ENCODE results near the gene STK32B.
A peak's percentile ranks its signal among the peaks of the same experiment; 100 is the strongest.

Gene STK32B

DNA sequence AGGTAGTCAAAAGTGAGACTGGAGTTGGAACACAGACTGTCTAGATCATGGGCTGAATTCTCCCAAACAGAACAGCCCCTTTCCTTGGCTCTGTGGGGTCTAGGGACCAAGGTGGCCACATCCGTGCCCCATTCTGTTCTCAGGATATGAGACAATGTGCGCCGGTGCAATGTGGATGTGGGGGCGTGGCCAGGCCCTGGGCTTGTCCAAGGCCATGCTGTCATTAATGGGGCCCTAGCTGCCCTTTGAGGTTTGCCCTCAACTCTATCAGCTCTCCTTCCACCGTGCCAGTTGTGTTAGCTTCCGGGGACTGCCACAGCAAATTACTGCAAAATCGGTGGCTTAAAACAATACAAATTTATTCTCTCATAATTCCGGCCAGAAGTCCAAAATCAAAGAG, 344.5 kb downstream of the STK32B start:
- no peak for DNase-seq
- in situ Hi-C loops (cut with MboI; ENCODE audit: low pct_unique_long_range_greater_than_20kb, low sequenced_read_pairs) = no loop called here

DNA sequence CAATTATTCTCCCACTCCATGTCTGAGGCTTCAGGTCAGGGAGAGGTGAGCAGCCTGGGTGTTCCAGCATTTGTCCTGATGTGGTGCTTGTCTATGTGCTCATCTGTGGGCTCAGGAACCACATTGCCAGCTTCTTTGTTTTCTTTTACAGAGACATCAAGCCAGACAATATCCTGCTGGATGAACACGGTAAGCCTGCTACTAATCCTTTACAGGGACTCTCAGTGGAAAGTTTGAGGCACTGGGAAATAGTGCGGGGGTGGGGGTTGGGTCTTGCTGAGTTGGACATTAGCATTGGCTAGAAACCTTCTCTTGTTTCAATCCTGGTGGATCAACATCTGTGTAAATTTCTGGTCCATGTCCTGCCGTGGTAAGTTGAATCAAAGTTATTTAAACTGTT, 346.8 kb downstream of the STK32B start:
- DNase-seq = no peak
- in situ Hi-C loops (cut with MboI; ENCODE audit: low pct_unique_long_range_greater_than_20kb, low sequenced_read_pairs) = no loop called here

DNA sequence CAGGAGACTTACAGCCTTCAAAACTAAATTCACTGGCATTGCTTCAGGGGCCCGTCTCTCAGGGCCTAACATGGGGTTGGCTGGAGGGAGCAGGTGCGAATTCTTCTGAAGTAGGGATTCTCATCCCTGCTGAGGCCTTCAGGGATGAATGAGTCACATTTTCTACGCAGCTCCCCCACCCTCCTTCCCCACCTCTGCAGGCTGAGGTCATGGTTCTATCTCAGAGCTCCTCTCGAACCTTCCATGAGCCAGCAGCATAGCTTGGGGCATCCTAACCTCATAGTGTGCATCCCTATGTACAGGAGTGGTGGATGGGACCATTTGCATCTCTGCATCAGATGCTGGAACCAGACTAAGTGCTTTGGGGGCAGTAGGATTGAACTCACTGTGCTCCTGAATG, 347.8 kb downstream of the STK32B start:
- DNase-seq = no peak
- in situ Hi-C loops (cut with MboI; ENCODE audit: low pct_unique_long_range_greater_than_20kb, low sequenced_read_pairs) = no loop called here

DNA sequence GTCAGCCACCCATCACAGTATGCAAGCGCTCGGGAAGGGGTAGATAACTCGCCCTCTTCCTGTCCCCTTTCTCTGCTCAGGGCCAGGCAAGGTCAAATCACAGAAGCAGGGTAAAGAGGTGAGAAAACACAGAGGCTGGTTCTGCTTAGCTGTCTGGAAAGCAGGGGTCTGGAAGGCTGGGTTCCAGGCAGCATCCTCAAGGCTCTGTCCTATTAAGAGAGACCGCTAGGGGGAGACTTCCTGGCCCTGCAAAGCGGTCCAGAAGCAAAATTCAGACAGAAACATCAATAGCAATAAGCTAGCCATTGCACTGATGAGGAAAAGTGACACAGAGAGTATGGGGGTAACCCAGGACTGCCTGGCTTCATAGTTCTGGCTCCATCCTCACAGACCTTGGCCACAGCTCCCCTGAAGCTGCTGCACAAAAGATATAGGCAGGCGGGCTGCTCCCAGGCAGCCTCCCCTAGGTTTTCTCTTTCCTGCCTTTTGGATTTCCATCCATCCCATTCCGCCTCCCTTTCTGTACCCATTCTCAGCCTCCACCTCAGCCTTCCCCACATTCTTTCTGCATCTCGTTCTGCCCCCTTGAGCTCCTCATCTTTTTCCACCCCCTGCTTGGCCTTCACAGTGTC, 348.6 kb downstream of the STK32B start:
- in situ Hi-C loops (cut with MboI; ENCODE audit: low pct_unique_long_range_greater_than_20kb, low sequenced_read_pairs) = no loop called here
- peak; percentile 53 for DNase-seq

DNA sequence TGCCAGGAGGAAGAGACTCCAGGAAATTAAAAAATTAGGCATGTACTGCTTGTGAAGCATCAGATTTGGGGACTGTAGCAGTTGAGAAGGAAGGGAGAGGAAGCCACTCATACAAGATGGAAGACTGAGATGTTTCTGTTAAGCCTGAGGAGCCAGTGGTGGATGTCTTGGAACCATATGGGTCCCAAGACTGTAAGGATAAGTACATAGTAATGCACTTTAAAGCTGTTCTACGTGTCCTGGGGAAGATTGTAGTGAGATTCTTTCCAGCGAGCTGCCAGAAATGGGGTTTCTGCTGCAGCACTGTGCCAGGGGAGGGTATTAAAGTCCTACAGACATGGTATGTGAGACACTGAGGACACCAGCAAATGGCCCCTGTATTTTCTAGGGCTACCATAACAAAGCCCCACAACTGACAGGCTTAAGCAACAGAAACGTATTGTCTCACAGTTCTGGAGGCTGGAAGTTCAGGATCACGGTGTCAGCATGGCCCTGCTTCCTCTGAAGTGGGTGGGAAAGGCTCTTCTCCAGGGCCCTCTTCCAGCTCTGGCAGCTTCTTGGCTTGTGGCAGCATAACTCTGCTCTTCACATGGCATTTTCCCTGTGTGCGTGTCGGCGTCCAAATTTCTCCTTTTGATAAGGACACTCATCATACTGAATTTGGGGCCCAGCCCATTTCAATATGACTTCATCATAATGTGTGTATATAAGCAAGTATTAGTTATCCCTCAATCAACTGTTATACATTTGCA, 352.6 kb downstream of the STK32B start:
- no peak for DNase-seq
- in situ Hi-C loops (cut with MboI; ENCODE audit: low pct_unique_long_range_greater_than_20kb, low sequenced_read_pairs) = no loop called here

DNA sequence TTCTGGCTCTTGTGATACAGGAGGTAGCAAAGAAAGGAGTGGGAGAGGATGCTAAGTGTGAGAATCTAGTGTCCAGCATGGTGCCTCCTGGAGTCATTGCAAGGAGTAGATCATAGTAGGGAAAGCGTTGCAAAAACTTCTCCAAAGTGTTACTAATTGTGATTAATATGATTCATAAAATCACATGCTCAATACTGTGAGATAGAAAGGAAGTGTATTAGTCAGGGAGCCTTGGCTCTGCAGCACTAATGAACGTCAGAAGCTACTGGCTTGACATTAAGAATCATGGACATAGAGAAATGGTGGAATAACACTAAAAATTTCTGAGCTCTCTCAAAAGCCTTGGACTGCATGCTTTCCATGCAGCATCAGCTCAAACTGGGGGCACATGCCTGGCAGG, 358.0 kb downstream of the STK32B start:
- no peak for DNase-seq
- in situ Hi-C loops (cut with MboI; ENCODE audit: low pct_unique_long_range_greater_than_20kb, low sequenced_read_pairs) = no loop called here

DNA sequence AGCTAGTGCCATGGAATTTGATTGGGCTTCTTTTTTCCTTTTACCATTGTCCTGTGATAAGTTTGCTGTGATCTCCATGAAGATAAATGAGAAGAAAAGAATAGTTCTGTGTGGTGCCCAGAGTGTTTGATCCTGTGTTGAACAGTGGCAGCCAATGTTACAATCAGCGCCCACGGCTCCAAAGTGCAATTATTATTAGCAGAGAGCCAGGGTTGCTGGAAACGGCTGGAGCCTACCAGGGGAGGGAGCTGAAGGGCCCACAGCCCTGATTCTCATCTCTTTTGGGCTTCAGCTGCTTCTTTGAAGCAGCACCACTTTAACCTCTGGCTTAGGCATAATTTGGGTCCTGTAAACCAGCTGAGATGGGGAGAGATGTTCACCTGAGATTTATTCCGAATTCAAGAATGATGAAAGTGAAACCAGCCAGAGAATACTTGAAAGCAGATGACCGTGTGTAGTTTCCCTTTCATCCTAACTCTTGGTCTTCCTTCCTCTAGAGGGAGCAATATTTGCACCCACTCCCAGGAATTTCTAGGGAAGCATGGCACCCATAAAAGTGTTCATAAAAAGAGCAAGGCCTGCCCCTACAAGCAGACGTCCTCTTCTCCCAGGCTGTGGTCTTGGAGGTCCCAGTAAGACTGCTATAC, 358.8 kb downstream of the STK32B start:
- in situ Hi-C loops (cut with MboI; ENCODE audit: low pct_unique_long_range_greater_than_20kb, low sequenced_read_pairs) = no loop called here
- no peak for DNase-seq

DNA sequence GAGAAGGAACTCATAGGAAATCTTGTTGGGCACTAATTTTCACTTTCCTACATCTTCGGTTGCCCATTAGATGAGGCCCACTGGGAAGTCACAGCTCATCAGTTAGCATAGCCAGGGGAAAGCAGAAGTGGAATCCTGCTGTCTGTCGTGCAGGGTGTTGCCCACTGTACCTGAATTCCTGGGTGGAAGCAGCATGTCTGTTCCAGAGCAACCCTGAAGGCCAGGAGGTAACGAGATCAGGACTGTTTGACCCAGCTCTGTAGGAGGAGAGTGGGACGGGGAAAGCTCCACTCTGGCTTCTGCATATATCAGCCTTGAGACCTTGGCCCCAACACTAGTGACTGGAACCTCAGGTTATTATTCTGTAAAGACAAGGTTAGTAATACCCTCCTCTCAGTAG, 361.0 kb downstream of the STK32B start:
- in situ Hi-C loops (cut with MboI; ENCODE audit: low pct_unique_long_range_greater_than_20kb, low sequenced_read_pairs) = no loop called here
- DNase-seq = no peak

DNA sequence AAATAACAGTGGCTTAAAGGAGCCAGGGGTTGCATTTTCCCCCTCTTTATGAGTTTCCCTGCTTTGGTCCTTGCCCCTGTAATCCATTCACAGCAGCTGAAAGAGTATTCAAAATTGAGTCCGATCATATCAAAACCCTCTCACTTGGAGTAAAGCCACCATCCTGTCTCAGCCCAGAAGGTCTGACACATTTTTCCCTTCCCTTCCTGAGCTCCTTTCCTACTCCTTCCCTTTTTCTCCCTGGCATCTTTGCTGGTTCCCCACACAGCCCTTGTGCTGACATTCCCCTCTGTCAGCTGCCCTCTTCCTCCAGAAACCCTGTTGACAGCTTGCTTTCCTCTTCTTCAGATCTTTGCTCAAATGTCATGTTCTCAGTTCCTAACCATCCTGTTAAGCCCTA, 361.5 kb downstream of the STK32B start:
- in situ Hi-C loops (cut with MboI; ENCODE audit: low pct_unique_long_range_greater_than_20kb, low sequenced_read_pairs) = no loop called here
- no peak for DNase-seq

DNA sequence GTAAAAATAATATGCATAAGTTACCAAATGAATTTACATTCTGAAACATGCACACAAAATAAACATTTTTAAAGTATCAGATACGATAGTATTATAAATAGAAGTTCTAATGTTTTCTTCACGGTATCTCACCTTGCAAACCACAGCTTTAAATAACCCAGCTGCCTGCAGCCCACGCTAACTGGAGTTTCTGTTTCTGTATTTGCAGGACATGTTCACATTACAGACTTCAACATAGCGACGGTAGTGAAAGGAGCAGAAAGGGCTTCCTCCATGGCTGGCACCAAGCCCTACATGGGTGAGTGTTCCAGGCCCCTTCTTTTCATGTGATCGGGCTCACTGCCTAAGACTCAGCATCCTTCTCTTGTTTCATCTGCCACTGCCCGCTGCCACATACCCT, 365.4 kb downstream of the STK32B start:
- in situ Hi-C loops (cut with MboI; ENCODE audit: low pct_unique_long_range_greater_than_20kb, low sequenced_read_pairs) = no loop called here
- DNase-seq = no peak

DNA sequence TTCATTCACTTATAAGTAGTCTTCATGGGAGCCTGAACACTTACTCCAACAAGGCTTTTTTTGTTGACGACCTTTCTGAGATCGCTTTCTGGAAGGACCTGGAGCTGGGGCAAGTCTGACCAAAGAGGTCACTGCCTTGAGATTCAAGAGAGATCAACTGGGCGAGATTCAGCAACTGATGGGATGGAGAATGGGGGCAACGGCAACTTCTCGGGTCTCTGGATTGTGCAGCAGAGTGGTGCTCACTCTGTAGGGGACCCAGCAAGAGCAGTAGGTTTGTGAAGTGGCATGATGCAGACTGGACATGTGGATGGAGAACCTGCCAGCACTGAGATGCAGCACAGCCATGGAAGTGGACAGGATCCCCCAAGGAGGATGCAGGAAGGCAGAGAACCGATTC, 369.0 kb downstream of the STK32B start:
- in situ Hi-C loops (cut with MboI; ENCODE audit: low pct_unique_long_range_greater_than_20kb, low sequenced_read_pairs) = no loop called here
- no peak for DNase-seq

DNA sequence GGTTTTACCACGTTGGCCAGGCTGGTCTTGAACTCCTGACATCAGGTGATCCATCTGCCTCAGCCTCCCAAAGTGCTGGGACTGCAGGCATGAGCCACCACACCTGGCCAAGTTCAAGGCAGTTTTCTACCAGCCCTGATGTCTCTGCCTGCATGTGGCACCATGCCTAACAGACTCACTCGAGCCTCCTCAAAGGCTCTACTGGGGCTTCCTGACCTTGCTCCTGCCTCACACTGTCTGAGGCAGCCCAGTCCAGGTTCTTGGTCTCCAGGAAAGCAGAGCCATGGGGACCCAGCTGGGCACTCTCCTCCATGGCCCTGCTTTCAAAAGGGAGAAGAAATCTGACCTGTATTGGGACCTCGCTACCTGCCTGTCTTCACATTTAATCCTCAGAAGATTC, 370.1 kb downstream of the STK32B start:
- in situ Hi-C loops (cut with MboI; ENCODE audit: low pct_unique_long_range_greater_than_20kb, low sequenced_read_pairs) = no loop called here
- DNase-seq = no peak

DNA sequence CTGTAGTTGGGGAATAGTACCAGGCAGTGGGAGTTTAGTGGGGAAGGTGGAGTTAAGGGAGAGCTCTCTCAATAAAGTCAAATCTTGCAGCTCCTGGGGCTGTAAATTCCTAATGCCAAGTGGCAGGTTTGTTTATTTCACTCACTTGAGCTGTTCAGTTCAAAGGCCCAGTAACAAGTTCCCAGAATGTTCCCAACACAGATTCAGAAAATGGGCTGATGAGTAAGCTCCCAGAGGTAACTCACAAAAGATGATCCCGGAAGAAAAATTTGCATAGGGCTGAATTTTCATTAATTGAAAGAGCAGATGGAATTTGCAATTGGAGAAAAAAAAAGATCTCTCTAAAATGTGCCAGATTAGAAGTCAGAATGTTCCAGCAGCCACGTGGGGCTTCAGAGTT, 370.9 kb downstream of the STK32B start:
- DNase-seq = no peak
- in situ Hi-C loops (cut with MboI; ENCODE audit: low pct_unique_long_range_greater_than_20kb, low sequenced_read_pairs) = no loop called here

DNA sequence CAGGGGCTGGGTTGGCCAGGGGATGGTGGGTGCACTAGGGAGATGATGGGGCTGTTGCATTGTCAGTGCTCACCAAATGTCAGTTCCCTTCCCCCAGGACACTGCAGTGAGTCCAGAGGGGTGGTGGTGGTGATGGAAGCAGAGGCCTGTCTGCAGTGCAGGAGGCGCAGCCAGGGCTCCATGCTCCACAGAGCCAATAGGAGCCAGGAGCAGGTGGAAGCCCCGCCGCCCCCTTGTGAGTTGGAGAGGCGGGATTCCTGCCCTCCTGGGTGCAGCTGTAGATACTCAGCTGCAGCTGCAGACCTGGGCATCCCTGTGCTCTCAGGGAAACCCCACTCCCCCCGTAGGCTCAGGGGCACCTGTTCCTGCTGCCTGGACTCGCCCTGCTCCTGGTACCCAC, 372.4 kb downstream of the STK32B start:
- DNase-seq = no peak
- in situ Hi-C loops (cut with MboI; ENCODE audit: low pct_unique_long_range_greater_than_20kb, low sequenced_read_pairs) = no loop called here

DNA sequence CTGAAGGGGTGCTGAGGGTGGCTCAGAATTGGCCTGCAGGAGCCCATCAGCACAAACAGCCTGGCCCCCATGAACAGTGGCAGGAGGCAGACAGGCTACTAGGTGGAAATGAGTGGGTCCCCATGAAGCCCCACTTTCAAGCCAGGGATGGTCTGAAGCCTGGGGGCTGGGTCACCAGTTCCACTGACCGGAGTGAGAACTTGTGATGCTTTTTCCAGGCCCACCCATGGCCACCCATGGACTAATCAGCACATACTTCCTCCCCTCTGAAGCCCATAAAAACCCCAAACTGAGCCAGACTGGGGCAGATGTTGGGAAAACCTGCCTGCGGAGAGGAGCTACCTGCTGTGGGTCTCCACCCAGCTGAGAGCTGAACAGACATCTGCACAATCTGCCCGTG, 372.9 kb downstream of the STK32B start:
- DNase-seq = no peak
- in situ Hi-C loops (cut with MboI; ENCODE audit: low pct_unique_long_range_greater_than_20kb, low sequenced_read_pairs) = no loop called here

DNA sequence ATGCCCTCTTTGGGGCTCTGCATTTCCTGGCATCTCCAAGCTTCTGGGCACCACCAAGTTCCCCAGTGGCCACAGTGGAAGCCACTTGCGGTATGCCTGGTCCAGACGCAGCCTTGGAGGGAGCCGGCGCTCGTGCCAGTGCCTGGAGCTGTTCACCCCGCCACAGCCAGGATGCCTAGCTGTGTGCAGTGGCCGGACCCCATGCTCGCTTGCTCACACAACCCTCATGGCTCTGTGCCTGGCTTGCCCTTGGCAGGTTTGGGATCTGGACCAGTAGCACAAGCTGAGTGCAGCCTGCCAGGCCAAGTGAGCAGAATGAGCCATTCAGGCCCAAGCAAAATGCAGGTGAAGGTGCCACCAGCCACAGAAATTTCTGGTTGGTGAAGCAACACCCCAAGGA, 373.6 kb downstream of the STK32B start:
- no peak for DNase-seq
- in situ Hi-C loops (cut with MboI; ENCODE audit: low pct_unique_long_range_greater_than_20kb, low sequenced_read_pairs) = no loop called here

DNA sequence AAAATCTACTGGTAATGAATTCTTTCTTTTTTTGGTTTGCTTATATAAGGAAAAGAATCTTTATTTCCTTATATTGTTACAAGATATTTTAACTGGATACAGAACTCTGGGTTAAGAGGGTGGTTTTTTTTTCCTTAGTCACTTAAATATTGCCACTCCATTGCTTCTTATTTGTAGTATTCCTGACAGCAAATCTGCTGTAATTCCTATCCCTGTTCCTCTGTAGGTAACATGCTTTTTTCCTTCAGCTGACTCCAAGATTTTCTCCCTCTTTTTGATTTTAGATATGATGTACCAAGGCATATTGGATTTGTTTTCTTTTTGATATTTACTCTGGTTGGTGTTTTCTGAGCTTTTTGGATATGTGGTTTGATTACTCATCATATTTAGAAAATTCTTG, 378.5 kb downstream of the STK32B start:
- in situ Hi-C loops (cut with MboI; ENCODE audit: low pct_unique_long_range_greater_than_20kb, low sequenced_read_pairs) = no loop called here
- no peak for DNase-seq

DNA sequence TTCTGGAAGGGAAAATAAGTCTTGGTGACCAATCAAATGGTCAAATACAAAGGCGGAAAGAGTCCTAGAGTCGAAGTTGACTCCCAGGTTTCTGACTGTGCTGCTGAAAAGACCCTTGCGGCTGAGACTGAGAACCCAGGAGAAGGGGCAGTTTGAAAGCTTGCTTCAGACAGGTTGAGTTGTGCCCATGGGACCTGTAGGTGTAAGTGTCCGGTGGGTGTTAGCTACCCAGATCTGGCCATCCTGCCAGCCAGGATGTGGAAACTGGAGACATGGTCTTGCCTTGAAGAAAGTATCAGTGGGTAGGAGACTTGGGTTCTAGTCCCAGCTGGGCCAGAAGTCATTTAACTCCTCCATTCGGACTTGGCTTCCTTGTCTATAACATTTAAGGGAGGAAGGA, 381.9 kb downstream of the STK32B start:
- in situ Hi-C loops (cut with MboI; ENCODE audit: low pct_unique_long_range_greater_than_20kb, low sequenced_read_pairs) = no loop called here

DNA sequence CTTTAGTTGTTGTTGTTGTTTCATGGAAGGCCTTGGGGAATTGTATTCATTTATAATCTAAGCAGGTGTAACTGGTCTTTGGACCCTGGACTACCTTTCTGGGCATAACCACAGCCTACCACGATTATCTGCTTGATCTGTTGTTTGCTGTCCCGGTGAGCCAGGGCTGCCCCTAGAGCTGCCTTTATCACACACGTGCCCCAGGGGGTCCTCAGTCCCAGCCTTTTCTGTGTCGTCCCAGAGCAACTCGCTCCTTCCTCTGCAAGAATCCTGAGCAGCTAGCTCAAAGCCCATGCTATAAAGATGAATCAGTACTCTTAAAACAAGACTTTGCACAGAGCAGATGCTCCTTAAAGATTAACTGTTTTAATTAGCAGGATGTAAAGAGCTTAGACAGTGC, 383.9 kb downstream of the STK32B start:
- DNase-seq = no peak
- in situ Hi-C loops (cut with MboI; ENCODE audit: low pct_unique_long_range_greater_than_20kb, low sequenced_read_pairs) = no loop called here

More for the DNA sequence above, 381.9 kb downstream of the STK32B start:
- DNase-seq = no peak

DNA sequence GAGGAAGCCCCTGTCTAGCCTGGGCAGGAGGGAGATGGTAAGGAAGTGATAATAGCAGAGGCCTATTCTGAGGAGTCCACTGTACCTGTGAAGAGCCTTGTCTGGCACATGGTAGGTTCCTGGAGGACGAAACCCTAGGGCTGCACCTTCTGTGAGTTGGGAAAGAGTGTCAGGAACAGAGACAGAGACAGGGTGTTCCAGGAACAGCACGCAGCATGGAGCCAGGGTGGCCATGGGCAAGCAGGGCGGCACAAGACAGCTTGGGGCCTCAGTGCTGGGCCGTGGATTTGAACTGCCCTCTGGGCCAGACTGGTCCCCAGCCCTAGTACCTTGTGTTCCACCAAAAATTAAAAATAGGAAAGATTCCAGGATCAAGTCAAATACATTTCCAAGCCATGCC, 384.5 kb downstream of the STK32B start:
- in situ Hi-C loops (cut with MboI; ENCODE audit: low pct_unique_long_range_greater_than_20kb, low sequenced_read_pairs) = no loop called here
- no peak for DNase-seq

All from KBM-7 (cell line).